Ascending aorta (tissue), 2 donors: Measurements from ENCODE around the gene WWP2. TPM values are rescaled to one million over a fixed set of nuclear protein-coding genes. Genes with fewer than 3 reads are reported as not detected.
"Not testable (repeated sequence)": the region's sequence is repeated elsewhere in the genome, so short reads cannot be mapped to it uniquely, and the experiment has no call there.

ENCODE experiments used
- DNase-seq, 2 donors: peaks; one replicate each; pipeline ENCODE4 v3.0.0-alpha.2; 2019; ENCODE audit warnings: low spot score in 2 of 2
- H3K27ac ChIP-seq, 2 donors: fragments of 200-600 bp; sonication (generic); one replicate each; pipeline ENCODE4 v1.5.1; 2016 to 2017; ENCODE audit warnings: mild to moderate bottlenecking in 1 of 2
- H3K27me3 ChIP-seq: fragments of 200-600 bp; sonication (generic); one replicate; pipeline ENCODE4 v1.5.1; 2017
- H3K36me3 ChIP-seq, 2 donors: fragments of 200-600 bp; sonication (generic); one replicate each; pipeline ENCODE4 v1.5.1; 2016
- H3K4me1 ChIP-seq, 2 donors: fragments of 200-600 bp; sonication (generic); one replicate each; pipeline ENCODE4 v1.5.1; 2016 to 2017; ENCODE audit warnings: mild to moderate bottlenecking in 1 of 2
- H3K4me3 ChIP-seq, 2 donors: fragments of 200-600 bp; sonication (generic); one replicate each; pipeline ENCODE4 v1.5.1; 2016 to 2017; ENCODE audit warnings: mild to moderate bottlenecking in 1 of 2
- H3K9me3 ChIP-seq, 2 donors: fragments of 200-600 bp; sonication (generic); one replicate each; pipeline ENCODE4 v1.5.1; 2016
- intact Hi-C: fragments of 100-400 bp; cut with DNase I; formaldehyde crosslinking; loops from one replicate; pipeline ENCODE4 v1.15.1; 2023
- total RNA-seq: library from RNA; depleted of rRNA; stranded (reverse); fragments of >200 nt; gene quantifications from one replicate; pipeline ENCODE4 v1.1.0, GENCODE V29; 2016

Gene WWP2
- total RNA-seq, 1 donor from 2014 or later, result 71.2 TPM

GRCh38 chr16:69968125-69968524 lies 206.0 kb downstream of the WWP2 start:
- DNase-seq, H3K4me1 ChIP-seq, H3K9me3 ChIP-seq, H3K36me3 ChIP-seq, H3K4me3 ChIP-seq, H3K27me3 ChIP-seq, H3K27ac ChIP-seq, intact Hi-C loops: not testable (repeated sequence)

GRCh38 chr16:69969657-69970056 lies 207.5 kb downstream of the WWP2 start:
- intact Hi-C loops, H3K27ac ChIP-seq, DNase-seq, H3K36me3 ChIP-seq, H3K9me3 ChIP-seq, H3K4me3 ChIP-seq, H3K27me3 ChIP-seq, H3K4me1 ChIP-seq: not testable (repeated sequence)

- H3K36me3 ChIP-seq, H3K27me3 ChIP-seq, intact Hi-C loops, H3K27ac ChIP-seq, H3K4me1 ChIP-seq, H3K9me3 ChIP-seq, H3K4me3 ChIP-seq, DNase-seq: not testable (repeated sequence)
These were observed 210.0 kb downstream of the WWP2 start for GRCh38 chr16:69972120-69972519.

GRCh38 chr16:69972935-69973334 lies 210.8 kb downstream of the WWP2 start:
- H3K27ac ChIP-seq, intact Hi-C loops, H3K4me3 ChIP-seq, H3K9me3 ChIP-seq, DNase-seq, H3K4me1 ChIP-seq, H3K27me3 ChIP-seq, H3K36me3 ChIP-seq: not testable (repeated sequence)

GRCh38 chr16:69985196-69985595 lies 223.1 kb downstream of the WWP2 start:
- DNase-seq, intact Hi-C loops, H3K27ac ChIP-seq, H3K4me1 ChIP-seq, H3K27me3 ChIP-seq, H3K4me3 ChIP-seq, H3K9me3 ChIP-seq: not testable (repeated sequence)
- peaks cover 6 to 13% of the 10 kb centered on the region in 2 donors for H3K36me3 ChIP-seq

Other genes with a start within 250 kb of the WWP2 start
- gene NFAT5, start 196.4 kb upstream of the WWP2 start, total RNA-seq, result 48.9 TPM
- 58.6 TPM for gene NQO1, start 35.8 kb upstream of the WWP2 start, total RNA-seq
- 20.2 TPM for gene NOB1, start 7.4 kb upstream of the WWP2 start, total RNA-seq
- 25.2 TPM for gene CLEC18A, start 189.0 kb downstream of the WWP2 start, total RNA-seq